Measurements from ENCODE around the gene GPC5.
A peak's percentile ranks its signal among the peaks of the same experiment; 100 is the strongest.
"Not testable (repeated sequence)": the region's sequence is repeated elsewhere in the genome, so short reads cannot be mapped to it uniquely, and the experiment has no call there.

The GPC5 gene

DNA sequence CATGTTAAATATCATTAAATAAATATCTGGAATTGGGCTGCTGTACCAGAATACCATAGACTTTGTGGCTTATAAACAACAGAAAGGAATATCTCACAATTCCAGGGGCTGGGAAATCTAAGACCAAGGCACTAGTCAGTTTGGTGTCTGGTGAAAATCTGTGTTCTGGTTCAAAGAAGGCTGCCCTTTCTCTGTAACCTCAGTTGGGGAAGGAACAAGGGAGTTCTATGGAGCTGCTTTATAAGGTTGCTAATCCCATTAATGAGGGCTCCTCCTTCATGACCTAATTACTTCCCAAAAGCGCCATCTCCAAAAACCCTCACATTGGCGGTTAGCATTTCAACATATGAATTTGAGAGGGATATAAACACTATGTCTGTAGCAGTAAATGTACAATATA, 480.9 kb downstream of the GPC5 start:
- H3K4me3 ChIP-seq (replicated peaks in 1 of 2; ENCODE audit: low read depth in 2 of 2, low read length in 2 of 2): no peak overlapping the region
- TF ChIP-seq, protein P1, sequence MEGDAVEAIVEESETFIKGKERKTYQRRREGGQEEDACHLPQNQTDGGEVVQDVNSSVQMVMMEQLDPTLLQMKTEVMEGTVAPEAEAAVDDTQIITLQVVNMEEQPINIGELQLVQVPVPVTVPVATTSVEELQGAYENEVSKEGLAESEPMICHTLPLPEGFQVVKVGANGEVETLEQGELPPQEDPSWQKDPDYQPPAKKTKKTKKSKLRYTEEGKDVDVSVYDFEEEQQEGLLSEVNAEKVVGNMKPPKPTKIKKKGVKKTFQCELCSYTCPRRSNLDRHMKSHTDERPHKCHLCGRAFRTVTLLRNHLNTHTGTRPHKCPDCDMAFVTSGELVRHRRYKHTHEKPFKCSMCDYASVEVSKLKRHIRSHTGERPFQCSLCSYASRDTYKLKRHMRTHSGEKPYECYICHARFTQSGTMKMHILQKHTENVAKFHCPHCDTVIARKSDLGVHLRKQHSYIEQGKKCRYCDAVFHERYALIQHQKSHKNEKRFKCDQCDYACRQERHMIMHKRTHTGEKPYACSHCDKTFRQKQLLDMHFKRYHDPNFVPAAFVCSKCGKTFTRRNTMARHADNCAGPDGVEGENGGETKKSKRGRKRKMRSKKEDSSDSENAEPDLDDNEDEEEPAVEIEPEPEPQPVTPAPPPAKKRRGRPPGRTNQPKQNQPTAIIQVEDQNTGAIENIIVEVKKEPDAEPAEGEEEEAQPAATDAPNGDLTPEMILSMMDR (IDR thresholded peaks at IDR 0.05; ENCODE audit: low read depth, low read length): no peak
- no peak for DNase-seq (ENCODE audit: low read depth in 2 of 2)

DNA sequence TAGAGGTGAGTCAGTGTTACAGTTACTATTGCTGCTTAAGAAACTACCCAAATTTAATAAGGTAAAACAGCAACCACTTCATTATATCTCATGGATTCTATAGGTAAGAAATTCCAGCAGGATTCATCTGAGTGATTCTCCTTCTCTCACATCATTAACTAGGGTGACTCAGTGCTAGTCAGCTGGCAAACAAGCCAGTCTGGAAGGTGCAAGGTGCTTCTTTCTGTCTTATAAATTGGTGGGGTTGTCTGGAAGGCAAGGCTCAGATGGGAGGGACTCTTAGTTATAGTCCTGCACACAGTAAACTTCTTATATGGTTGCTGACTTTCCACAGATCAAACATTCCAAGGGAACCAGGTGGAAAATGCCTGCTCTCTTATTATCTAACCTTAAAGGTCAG, 484.5 kb downstream of the GPC5 start:
- no peak overlapping the region for H3K4me3 ChIP-seq (replicated peaks in 1 of 2; ENCODE audit: low read depth in 2 of 2, low read length in 2 of 2)
- TF ChIP-seq, protein P1 (IDR thresholded peaks at IDR 0.05; ENCODE audit: low read depth, low read length): no peak
- DNase-seq (ENCODE audit: low read depth in 2 of 2): no peak

DNA sequence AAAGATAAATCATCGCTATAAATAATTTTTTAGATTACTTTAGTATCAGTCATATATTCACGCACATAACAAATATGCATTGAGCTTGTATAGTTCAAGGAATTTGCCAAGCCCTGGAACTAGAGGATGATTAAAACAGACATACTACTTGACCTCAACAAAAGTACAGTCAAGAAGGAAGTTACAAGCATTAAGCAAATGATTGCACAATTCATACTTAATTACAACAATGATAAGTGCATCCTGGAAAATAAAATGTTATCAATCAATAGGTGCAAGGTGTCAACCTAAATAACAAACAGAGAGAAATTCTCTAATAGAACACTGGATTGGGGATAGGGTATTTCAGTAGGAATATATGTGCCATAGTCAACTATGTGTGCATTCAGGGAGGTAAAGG, 491.2 kb downstream of the GPC5 start:
- H3K4me3 ChIP-seq (replicated peaks in 1 of 2; ENCODE audit: low read depth in 2 of 2, low read length in 2 of 2): no peak overlapping the region
- TF ChIP-seq, protein P1 (IDR thresholded peaks at IDR 0.05; ENCODE audit: low read depth, low read length): no peak
- DNase-seq (ENCODE audit: low read depth in 2 of 2): no peak

DNA sequence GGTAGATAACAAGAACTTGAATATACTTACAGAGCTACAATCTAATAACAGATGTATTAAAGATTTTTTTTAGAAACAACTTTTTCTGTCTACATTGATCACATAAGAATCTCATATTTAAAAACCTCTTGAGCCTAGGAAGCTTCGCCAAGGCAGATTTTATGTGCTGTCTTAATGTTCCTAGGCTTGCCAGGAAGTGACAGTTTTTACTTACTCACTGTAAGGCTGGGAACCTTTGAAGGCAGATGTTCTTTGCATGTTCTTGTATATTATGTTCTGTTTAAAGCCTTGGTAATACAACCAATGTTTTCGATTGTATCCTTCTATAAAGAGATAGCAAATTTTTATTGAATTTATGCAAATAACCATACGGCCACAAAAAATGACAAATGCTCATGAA, 492.7 kb downstream of the GPC5 start:
- TF ChIP-seq, protein P1 (IDR thresholded peaks at IDR 0.05; ENCODE audit: low read depth, low read length): no peak
- no peak overlapping the region for H3K4me3 ChIP-seq (replicated peaks in 1 of 2; ENCODE audit: low read depth in 2 of 2, low read length in 2 of 2)
- no peak for DNase-seq (ENCODE audit: low read depth in 2 of 2)

DNA sequence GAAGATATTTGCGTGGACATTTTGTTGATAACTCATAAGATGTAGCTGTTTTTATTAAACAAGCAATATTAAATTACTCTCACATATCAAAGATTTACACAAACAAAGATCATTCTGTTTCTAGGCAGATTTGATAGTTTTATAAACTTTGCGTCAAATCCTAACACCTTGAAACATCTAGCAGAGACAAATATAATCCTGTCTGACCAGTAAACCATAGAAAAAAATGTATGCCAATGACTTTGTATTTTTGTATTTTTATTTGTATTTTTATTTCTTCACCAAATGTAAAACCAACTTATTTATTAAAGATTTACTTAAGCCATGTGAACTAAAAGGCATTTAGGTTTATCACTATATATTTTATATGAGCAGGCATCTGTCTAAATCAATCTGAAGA, 494.6 kb downstream of the GPC5 start:
- H3K4me3 ChIP-seq (replicated peaks in 1 of 2; ENCODE audit: low read depth in 2 of 2, low read length in 2 of 2): no peak overlapping the region
- DNase-seq (ENCODE audit: low read depth in 2 of 2): no peak
- TF ChIP-seq, protein P1 (IDR thresholded peaks at IDR 0.05; ENCODE audit: low read depth, low read length): no peak

DNA sequence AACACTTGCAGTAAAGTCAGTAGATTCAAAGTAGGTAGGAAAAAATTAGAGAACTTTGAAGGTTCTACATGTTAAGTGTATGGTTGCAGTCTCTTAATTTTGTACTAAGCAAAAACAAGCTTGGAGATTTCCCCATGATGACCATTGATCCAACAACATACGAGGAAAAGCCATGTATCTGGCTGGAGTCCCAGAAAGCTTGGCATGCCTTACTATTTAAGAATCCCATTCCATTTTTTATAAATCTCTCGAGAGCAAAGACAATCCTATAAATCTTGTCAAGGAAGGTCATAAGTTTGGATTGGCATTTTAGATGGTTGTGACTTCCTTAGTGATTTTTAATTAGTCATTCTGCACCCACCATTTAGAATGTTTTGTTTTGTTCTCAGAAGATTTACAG, 495.9 kb downstream of the GPC5 start:
- no peak overlapping the region for H3K4me3 ChIP-seq (replicated peaks in 1 of 2; ENCODE audit: low read depth in 2 of 2, low read length in 2 of 2)
- DNase-seq (ENCODE audit: low read depth in 2 of 2): peak in 1 of 2 donors; percentile 6
- TF ChIP-seq, protein P1 (IDR thresholded peaks at IDR 0.05; ENCODE audit: low read depth, low read length): no peak

DNA sequence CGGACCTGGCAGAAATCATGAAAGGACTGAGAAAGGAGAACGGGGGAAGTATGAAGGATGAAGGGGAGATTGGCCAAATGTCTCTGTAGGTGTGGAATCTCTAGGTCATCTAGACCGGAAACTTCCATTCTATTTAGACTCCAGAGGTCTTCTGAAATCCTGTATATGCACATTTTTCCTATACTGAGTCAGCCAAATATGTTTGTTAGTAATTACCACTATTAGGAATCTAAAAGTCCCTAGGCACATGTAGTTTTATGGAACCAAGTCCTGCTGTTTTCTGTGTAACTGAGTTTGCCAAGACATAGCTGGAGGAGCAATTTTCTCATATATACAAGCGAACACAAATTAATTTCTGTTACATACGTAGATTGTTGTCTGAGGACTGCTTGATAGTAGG, 498.1 kb downstream of the GPC5 start:
- no peak for DNase-seq (ENCODE audit: low read depth in 2 of 2)
- no peak overlapping the region for H3K4me3 ChIP-seq (replicated peaks in 1 of 2; ENCODE audit: low read depth in 2 of 2, low read length in 2 of 2)
- TF ChIP-seq, protein P1 (IDR thresholded peaks at IDR 0.05; ENCODE audit: low read depth, low read length): no peak

DNA sequence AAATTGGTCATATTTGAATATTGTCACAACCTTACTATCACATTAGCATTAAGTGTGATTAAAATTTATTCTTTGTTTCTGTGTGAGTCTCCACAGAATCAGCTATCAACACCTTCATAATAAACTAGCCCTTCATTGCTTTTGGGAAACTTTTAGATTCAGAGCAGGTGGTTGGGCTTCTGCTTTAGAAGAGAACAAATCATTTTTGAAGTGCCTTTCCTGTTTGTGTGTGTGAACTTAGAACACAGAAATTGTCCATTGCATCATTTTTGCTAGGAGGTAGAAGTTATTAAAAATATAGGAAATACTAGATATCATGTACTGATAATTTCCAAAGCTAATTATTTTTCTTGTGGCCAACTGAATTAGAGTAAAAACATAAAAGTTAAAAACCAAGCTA, 500.6 kb downstream of the GPC5 start:
- not testable (repeated sequence) for H3K4me3 ChIP-seq (replicated peaks in 1 of 2; ENCODE audit: low read depth in 2 of 2, low read length in 2 of 2); DNase-seq (ENCODE audit: low read depth in 2 of 2)

Data from cardiac fibroblast (primary cell).